WTC11 (cell line): ENCODE data around the gene MYOD1.

Experiments used
- CTCF ChIP-seq: fragments of 200-600 bp; IDR thresholded peaks from 2 replicates; pipeline ENCODE4 v1.8.0; 2022; ENCODE audit warnings: antibody characterized with exemption
- FOXP4 ChIP-seq: sonication (generic); formaldehyde crosslinking; IDR thresholded peaks from 2 replicates; pipeline ENCODE4 v1.8.0; 2022; ENCODE audit warnings: mild to moderate bottlenecking, missing genetic modification reagents
- JUN ChIP-seq: sonication (generic); formaldehyde crosslinking; IDR thresholded peaks from 2 replicates; pipeline ENCODE4 v1.8.0; 2023; ENCODE audit warnings: mild to moderate bottlenecking, missing genetic modification reagents
- SMAD3 ChIP-seq: sonication (generic); formaldehyde crosslinking; IDR thresholded peaks from 2 replicates; pipeline ENCODE4 v1.8.0; 2022; ENCODE audit warnings: missing genetic modification reagents, mild to moderate bottlenecking, borderline replicate concordance
- ZNF121 ChIP-seq: sonication (generic); formaldehyde crosslinking; IDR thresholded peaks from 2 replicates; pipeline ENCODE4 v1.8.0; 2023; ENCODE audit warnings: missing genetic modification reagents
- ZNF281 ChIP-seq: sonication (generic); formaldehyde crosslinking; IDR thresholded peaks from 2 replicates; pipeline ENCODE4 v1.8.0; 2023; ENCODE audit warnings: mild to moderate bottlenecking, missing genetic modification reagents

- TF ChIP-seq ZNF121 (no peak), FOXP4 (no peak), CTCF (no peak), ZNF281 (CRISPR knock-in tag) (no peak), JUN (CRISPR knock-in tag) (no peak), SMAD3 (CRISPR knock-in tag) (no peak)
These were observed 24.8 kb upstream of the MYOD1 start for GRCh38 chr11:17694494-17695110.
